ENCODE data around the gene NAPSA. TPM values are rescaled to one million over a fixed set of nuclear protein-coding genes. Genes with fewer than 3 reads are reported as not detected.

NAPSA gene
- total and polyA plus RNA-seq, 9 of the 15 experiments (the other 6 are each of a cell fraction or from before 2014, with no cell fraction given), result 0.25 to 1.9 (median 0.69) TPM

DNA sequence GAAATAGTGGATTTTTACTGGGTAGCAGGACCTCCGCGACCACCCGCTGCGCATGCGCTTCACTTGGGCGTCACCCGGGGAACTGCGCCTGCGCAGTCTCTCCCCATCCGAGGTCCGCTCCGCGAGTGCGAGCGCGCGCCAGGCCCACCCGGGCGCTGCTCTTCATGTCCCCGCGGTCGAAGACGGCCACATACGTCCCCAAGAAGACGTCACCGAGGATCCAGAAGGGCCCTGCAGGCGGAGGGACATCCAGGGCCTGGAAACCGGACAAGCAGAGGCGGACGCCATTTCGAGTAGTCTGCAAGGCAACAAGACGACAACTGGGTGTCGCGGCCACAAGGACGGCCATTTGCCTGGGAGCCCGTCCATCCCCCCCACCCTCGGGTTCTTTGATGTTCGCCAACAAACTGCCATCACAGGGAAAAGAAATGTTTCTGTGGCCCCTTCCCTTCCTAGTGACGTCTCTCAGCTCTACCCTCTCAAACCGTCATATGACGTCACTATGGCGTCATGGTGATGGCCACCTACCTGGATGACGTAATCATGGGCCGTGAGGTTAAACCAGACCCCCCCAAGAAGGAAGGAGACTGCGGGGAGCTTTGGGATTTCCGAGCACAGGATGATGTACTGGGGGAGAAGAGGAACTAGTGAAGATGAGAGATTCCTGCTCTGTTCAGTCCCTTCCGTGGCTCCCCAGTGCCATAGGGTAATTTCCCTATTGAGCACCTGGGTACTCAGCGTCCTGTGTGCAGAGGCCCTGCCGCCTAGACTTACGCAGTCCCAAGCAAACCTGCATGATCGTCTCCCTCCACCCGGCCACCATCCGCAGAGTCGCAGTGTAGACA, 6.7 kb downstream of the NAPSA start (continued):
- TF ChIP-seq, protein P1, sequence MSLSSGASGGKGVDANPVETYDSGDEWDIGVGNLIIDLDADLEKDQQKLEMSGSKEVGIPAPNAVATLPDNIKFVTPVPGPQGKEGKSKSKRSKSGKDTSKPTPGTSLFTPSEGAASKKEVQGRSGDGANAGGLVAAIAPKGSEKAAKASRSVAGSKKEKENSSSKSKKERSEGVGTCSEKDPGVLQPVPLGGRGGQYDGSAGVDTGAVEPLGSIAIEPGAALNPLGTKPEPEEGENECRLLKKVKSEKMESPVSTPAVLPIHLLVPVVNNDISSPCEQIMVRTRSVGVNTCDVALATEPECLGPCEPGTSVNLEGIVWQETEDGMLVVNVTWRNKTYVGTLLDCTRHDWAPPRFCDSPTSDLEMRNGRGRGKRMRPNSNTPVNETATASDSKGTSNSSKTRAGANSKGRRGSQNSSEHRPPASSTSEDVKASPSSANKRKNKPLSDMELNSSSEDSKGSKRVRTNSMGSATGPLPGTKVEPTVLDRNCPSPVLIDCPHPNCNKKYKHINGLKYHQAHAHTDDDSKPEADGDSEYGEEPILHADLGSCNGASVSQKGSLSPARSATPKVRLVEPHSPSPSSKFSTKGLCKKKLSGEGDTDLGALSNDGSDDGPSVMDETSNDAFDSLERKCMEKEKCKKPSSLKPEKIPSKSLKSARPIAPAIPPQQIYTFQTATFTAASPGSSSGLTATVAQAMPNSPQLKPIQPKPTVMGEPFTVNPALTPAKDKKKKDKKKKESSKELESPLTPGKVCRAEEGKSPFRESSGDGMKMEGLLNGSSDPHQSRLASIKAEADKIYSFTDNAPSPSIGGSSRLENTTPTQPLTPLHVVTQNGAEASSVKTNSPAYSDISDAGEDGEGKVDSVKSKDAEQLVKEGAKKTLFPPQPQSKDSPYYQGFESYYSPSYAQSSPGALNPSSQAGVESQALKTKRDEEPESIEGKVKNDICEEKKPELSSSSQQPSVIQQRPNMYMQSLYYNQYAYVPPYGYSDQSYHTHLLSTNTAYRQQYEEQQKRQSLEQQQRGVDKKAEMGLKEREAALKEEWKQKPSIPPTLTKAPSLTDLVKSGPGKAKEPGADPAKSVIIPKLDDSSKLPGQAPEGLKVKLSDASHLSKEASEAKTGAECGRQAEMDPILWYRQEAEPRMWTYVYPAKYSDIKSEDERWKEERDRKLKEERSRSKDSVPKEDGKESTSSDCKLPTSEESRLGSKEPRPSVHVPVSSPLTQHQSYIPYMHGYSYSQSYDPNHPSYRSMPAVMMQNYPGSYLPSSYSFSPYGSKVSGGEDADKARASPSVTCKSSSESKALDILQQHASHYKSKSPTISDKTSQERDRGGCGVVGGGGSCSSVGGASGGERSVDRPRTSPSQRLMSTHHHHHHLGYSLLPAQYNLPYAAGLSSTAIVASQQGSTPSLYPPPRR (CRISPR knock-in tag; IDR thresholded peaks at IDR 0.05; ENCODE audit: borderline replicate concordance), result no peak
- TF ChIP-seq ZNF583 (CRISPR knock-in tag; IDR thresholded peaks at IDR 0.05) (peak; percentile 57; the same call in 1 of the 2 replicates), ZNF184 (CRISPR knock-in tag; IDR thresholded peaks at IDR 0.05) (no peak), ZNF124 (CRISPR knock-in tag; IDR thresholded peaks at IDR 0.05) (no peak), ZNF24 (IDR thresholded peaks at IDR 0.05) (no peak), ZNF316 (IDR thresholded peaks at IDR 0.05) (no peak), SIN3B (IDR thresholded peaks at IDR 0.05; ENCODE audit: low read depth) (no peak), ZNF175 (CRISPR knock-in tag; IDR thresholded peaks at IDR 0.05; ENCODE audit: low read depth) (no peak)
- TF ChIP-seq, protein P2, sequence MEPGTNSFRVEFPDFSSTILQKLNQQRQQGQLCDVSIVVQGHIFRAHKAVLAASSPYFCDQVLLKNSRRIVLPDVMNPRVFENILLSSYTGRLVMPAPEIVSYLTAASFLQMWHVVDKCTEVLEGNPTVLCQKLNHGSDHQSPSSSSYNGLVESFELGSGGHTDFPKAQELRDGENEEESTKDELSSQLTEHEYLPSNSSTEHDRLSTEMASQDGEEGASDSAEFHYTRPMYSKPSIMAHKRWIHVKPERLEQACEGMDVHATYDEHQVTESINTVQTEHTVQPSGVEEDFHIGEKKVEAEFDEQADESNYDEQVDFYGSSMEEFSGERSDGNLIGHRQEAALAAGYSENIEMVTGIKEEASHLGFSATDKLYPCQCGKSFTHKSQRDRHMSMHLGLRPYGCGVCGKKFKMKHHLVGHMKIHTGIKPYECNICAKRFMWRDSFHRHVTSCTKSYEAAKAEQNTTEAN (CRISPR knock-in tag; IDR thresholded peaks at IDR 0.05), result no peak
- TF ChIP-seq, protein P3, sequence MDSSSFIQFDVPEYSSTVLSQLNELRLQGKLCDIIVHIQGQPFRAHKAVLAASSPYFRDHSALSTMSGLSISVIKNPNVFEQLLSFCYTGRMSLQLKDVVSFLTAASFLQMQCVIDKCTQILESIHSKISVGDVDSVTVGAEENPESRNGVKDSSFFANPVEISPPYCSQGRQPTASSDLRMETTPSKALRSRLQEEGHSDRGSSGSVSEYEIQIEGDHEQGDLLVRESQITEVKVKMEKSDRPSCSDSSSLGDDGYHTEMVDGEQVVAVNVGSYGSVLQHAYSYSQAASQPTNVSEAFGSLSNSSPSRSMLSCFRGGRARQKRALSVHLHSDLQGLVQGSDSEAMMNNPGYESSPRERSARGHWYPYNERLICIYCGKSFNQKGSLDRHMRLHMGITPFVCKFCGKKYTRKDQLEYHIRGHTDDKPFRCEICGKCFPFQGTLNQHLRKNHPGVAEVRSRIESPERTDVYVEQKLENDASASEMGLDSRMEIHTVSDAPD (CRISPR knock-in tag; IDR thresholded peaks at IDR 0.05), result no peak
- TF ChIP-seq, protein P4, sequence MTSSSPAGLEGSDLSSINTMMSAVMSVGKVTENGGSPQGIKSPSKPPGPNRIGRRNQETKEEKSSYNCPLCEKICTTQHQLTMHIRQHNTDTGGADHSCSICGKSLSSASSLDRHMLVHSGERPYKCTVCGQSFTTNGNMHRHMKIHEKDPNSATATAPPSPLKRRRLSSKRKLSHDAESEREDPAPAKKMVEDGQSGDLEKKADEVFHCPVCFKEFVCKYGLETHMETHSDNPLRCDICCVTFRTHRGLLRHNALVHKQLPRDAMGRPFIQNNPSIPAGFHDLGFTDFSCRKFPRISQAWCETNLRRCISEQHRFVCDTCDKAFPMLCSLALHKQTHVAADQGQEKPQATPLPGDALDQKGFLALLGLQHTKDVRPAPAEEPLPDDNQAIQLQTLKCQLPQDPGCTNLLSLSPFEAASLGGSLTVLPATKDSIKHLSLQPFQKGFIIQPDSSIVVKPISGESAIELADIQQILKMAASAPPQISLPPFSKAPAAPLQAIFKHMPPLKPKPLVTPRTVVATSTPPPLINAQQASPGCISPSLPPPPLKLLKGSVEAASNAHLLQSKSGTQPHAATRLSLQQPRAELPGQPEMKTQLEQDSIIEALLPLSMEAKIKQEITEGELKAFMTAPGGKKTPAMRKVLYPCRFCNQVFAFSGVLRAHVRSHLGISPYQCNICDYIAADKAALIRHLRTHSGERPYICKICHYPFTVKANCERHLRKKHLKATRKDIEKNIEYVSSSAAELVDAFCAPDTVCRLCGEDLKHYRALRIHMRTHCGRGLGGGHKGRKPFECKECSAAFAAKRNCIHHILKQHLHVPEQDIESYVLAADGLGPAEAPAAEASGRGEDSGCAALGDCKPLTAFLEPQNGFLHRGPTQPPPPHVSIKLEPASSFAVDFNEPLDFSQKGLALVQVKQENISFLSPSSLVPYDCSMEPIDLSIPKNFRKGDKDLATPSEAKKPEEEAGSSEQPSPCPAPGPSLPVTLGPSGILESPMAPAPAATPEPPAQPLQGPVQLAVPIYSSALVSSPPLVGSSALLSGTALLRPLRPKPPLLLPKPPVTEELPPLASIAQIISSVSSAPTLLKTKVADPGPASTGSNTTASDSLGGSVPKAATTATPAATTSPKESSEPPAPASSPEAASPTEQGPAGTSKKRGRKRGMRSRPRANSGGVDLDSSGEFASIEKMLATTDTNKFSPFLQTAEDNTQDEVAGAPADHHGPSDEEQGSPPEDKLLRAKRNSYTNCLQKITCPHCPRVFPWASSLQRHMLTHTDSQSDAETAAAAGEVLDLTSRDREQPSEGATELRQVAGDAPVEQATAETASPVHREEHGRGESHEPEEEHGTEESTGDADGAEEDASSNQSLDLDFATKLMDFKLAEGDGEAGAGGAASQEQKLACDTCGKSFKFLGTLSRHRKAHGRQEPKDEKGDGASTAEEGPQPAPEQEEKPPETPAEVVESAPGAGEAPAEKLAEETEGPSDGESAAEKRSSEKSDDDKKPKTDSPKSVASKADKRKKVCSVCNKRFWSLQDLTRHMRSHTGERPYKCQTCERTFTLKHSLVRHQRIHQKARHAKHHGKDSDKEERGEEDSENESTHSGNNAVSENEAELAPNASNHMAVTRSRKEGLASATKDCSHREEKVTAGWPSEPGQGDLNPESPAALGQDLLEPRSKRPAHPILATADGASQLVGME (CRISPR knock-in tag; IDR thresholded peaks at IDR 0.05), result 0 out of 2 replicates have a peak, but pooled peaks have one; percentile 78

Measured in K562 (cell line).